K562 (cell line): ENCODE results near the gene TNIK. TPM values are rescaled to one million over a fixed set of nuclear protein-coding genes. Genes with fewer than 3 reads are reported as not detected.

ENCODE experiments used
- BRCA1 ChIP-seq, 2 experiments: fragments of 450-650 bp in 1 of 2; sonication (generic) in 1 of 2; formaldehyde crosslinking in 1 of 2; IDR thresholded peaks; 2 replicates each; pipeline versions ENCODE4 v1.5.0 to v1.6.1; 2017 to 2020; ENCODE audit warnings: mild to moderate bottlenecking in 1 of 2, missing genetic modification reagents in 1 of 2
- BRD4 ChIP-seq: fragments of 200-600 bp; sonication (generic); IDR thresholded peaks from 2 replicates; pipeline ENCODE4 v1.6.1; 2017; ENCODE audit warnings: inconsistent platforms
- BRF2 ChIP-seq: IDR thresholded peaks from 3 replicates; pipeline ENCODE4 v1.6.1; 2011; ENCODE audit warnings: borderline replicate concordance, mild to moderate bottlenecking; ENCODE audit not compliant: insufficient read length, insufficient read depth
- CBX2 ChIP-seq: fragments of 200-600 bp; sonication (generic); IDR thresholded peaks from one replicate; pipeline ENCODE4 v1.6.1; 2012; ENCODE audit warnings: mild to moderate bottlenecking, low read length, inconsistent platforms; ENCODE audit not compliant: insufficient read depth, poor library complexity, severe bottlenecking
- CEBPB ChIP-seq: fragments of 450-650 bp; IDR thresholded peaks from 2 replicates; pipeline ENCODE4 v1.6.1; 2016; ENCODE audit warnings: missing genetic modification characterization, missing compliant biosample characterization
- CHD4 ChIP-seq: fragments of 200-600 bp; sonication (generic); IDR thresholded peaks from 3 replicates; pipeline ENCODE4 v1.6.1; 2012; ENCODE audit warnings: low read depth, mild to moderate bottlenecking, mixed read lengths, low read length, inconsistent platforms; ENCODE audit not compliant: insufficient read depth, insufficient replicate concordance, poor library complexity, severe bottlenecking
- ELK3 ChIP-seq: fragments of 450-650 bp; formaldehyde crosslinking; IDR thresholded peaks from 2 replicates; pipeline ENCODE4 v1.4.0; 2020; ENCODE audit warnings: mild to moderate bottlenecking
- JUNB ChIP-seq: fragments of 450-650 bp; formaldehyde crosslinking; conservative IDR thresholded peaks from 2 replicates; pipeline ENCODE4 v1.4.0; 2020; ENCODE audit warnings: mild to moderate bottlenecking
- L3MBTL2 ChIP-seq: fragments of 450-650 bp; IDR thresholded peaks from 2 replicates; pipeline ENCODE4 v1.6.1; 2016; ENCODE audit warnings: mild to moderate bottlenecking, moderate library complexity
- MXD1 ChIP-seq: fragments of 250-450 bp; sonication (Bioruptor Pico); IDR thresholded peaks from 2 replicates; pipeline ENCODE4 v1.8.0; 2021; ENCODE audit warnings: borderline replicate concordance, mild to moderate bottlenecking, moderate library complexity; ENCODE audit not compliant: poor library complexity, severe bottlenecking
- MYC ChIP-seq, 2 experiments: fragments of 250-450 bp in 1 of 2; sonication (Bioruptor Pico) in 1 of 2; IDR thresholded peaks; 2 replicates each; pipeline versions ENCODE4 v1.5.1 to v1.6.1; 2012 to 2021; ENCODE audit warnings: low read depth in 2 of 2, borderline replicate concordance in 1 of 2, improper control_type of control experiment in 1 of 2, low read length in 1 of 2, mild to moderate bottlenecking in 1 of 2, moderate library complexity in 1 of 2
- NBN ChIP-seq: fragments of 450-650 bp; IDR thresholded peaks from 2 replicates; pipeline ENCODE4 v1.6.1; 2016; ENCODE audit warnings: low read depth, mild to moderate bottlenecking
- NFXL1 ChIP-seq: fragments of 450-650 bp; formaldehyde crosslinking; IDR thresholded peaks from 2 replicates; pipeline ENCODE4 v1.4.0; 2021; ENCODE audit warnings: mild to moderate bottlenecking
- RBM17 ChIP-seq: fragments of 200-400 bp; formaldehyde crosslinking; IDR thresholded peaks from 2 replicates; pipeline ENCODE4 v1.6.1; 2017; ENCODE audit warnings: low read depth, mild to moderate bottlenecking, low read length, borderline replicate concordance
- SRSF7 ChIP-seq: fragments of 200-400 bp; formaldehyde crosslinking; optimal IDR thresholded peaks from 2 replicates; pipeline ENCODE3; 2017; ENCODE audit warnings: mild to moderate bottlenecking, low read depth, low read length
- STAT5A ChIP-seq: IDR thresholded peaks from 2 replicates; pipeline ENCODE4 v1.6.1; 2012; ENCODE audit warnings: low read length, inconsistent platforms, borderline replicate concordance
- TCF7 ChIP-seq: sonication (generic); IDR thresholded peaks from 2 replicates; pipeline ENCODE4 v1.6.1; 2016; ENCODE audit warnings: antibody characterized with exemption, borderline replicate concordance
- THAP7 ChIP-seq: fragments of 250-450 bp; sonication (Bioruptor Pico); IDR thresholded peaks from 2 replicates; pipeline ENCODE4 v1.5.0; 2021
- ZBTB9 ChIP-seq: fragments of 450-650 bp; formaldehyde crosslinking; IDR thresholded peaks from 2 replicates; pipeline ENCODE4 v1.4.0; 2020; ENCODE audit warnings: mild to moderate bottlenecking, moderate library complexity
- ZEB2 ChIP-seq: fragments of 450-650 bp; IDR thresholded peaks from 2 replicates; pipeline ENCODE4 v1.6.1; 2016
- ZNF583 ChIP-seq: fragments of 250-450 bp; sonication (Bioruptor Pico); IDR thresholded peaks from 2 replicates; pipeline ENCODE4 v1.4.0; 2020
- polyA plus RNA-seq, 8 experiments: library from polyadenylated mRNA; depleted of rRNA in 4 of 8; stranded (reverse) in 5 of 8; unstranded in 3 of 8; fragments of >200 nt; fragmentation: Nextera tagmentation in 2 of 8; fragmentation: Illumina TruSeq in 1 of 8; extraction: Ambion mirVana in 2 of 8; extraction: Trizol in 1 of 8; gene quantifications; 2 replicates each; pipeline versions ENCODE4 v1.2.1 to v1.2.3, GENCODE V29; 2011 to 2014; ENCODE audit warnings: inconsistent platforms in 1 of 8, missing spikeins in 1 of 8
- total RNA-seq, 7 experiments: library from RNA; depleted of rRNA in 6 of 7; stranded (reverse); fragments of >200 nt in 6 of 7; fragmentation: Illumina TruSeq in 2 of 7; extraction: Trizol in 2 of 7; gene quantifications; 2 replicates each; pipeline versions ENCODE4 v1.2.1 to v1.2.3, GENCODE V29; 2011 to 2021; ENCODE audit warnings: low replicate concordance in 1 of 7

The TNIK gene
- total and polyA plus RNA-seq, 9 of the 15 experiments (the other 6 are each of a cell fraction or from before 2014, with no cell fraction given), result 6.6 to 39.0 (median 24.7) TPM

GRCh38 chr3:171346582-171347300 lies 113.5 kb downstream of the TNIK start (continued):
- TF ChIP-seq MXD1, result no peak
- no peak for TF ChIP-seq TCF7
- TF ChIP-seq MYC (IDR thresholded peaks at IDR 0.05; ENCODE audit: low read depth, low read length), result no peak
- no peak for TF ChIP-seq MYC (CRISPR knock-in tag; IDR thresholded peaks at IDR 0.05; ENCODE audit: borderline replicate concordance, low read depth)
- TF ChIP-seq L3MBTL2, result no peak
- no peak for TF ChIP-seq CBX2
- TF ChIP-seq CEBPB (tag), result peak; percentile 68
- TF ChIP-seq ZEB2, result no peak
- no peak for TF ChIP-seq STAT5A
- no peak for TF ChIP-seq CHD4
- TF ChIP-seq ZBTB9 (CRISPR knock-in tag), result no peak
- TF ChIP-seq ZNF583 (CRISPR knock-in tag), result no peak
- no peak for TF ChIP-seq BRF2
- TF ChIP-seq JUNB (CRISPR knock-in tag), result no peak
- no peak for TF ChIP-seq NFXL1 (CRISPR knock-in tag)
- TF ChIP-seq ELK3 (CRISPR knock-in tag), result no peak
- TF ChIP-seq NBN, result no peak
- no peak for TF ChIP-seq BRD4
- no peak for TF ChIP-seq BRCA1 (IDR thresholded peaks at IDR 0.05)
- no peak for TF ChIP-seq BRCA1 (CRISPR knock-in tag; IDR thresholded peaks at IDR 0.05)
- no peak for TF ChIP-seq THAP7 (CRISPR knock-in tag)
- no peak for TF ChIP-seq RBM17
- no peak for TF ChIP-seq SRSF7
